Cerebellar cortex (tissue), 1 donor: ENCODE results near the gene EPB41L2.

Experiments used
- DNase-seq: peaks from one replicate; pipeline ENCODE4 v3.0.0-alpha.2; 2015; ENCODE audit warnings: low spot score

Gene EPB41L2

GRCh38 chr6:130908188-130908587, 154.9 kb downstream of the EPB41L2 start:
- no peak for DNase-seq

- DNase-seq = no peak
Observed at GRCh38 chr6:130907687-130908086, 155.4 kb downstream of the EPB41L2 start.

- no peak for DNase-seq
Observed at GRCh38 chr6:130906736-130907381, 156.2 kb downstream of the EPB41L2 start.

GRCh38 chr6:130903602-130904001, 159.4 kb downstream of the EPB41L2 start:
- no peak for DNase-seq

- DNase-seq = no peak
Observed at GRCh38 chr6:130903007-130903406, 160.0 kb downstream of the EPB41L2 start.

GRCh38 chr6:130900913-130901312, 162.1 kb downstream of the EPB41L2 start:
- no peak for DNase-seq

- peak; percentile 46 for DNase-seq
Observed at GRCh38 chr6:130896249-130896648, 166.8 kb downstream of the EPB41L2 start.

GRCh38 chr6:130895516-130895915, 167.5 kb downstream of the EPB41L2 start:
- DNase-seq = no peak

GRCh38 chr6:130893766-130894165, 169.3 kb downstream of the EPB41L2 start:
- DNase-seq = no peak

- no peak for DNase-seq
Observed at GRCh38 chr6:130893277-130893676, 169.8 kb downstream of the EPB41L2 start.

GRCh38 chr6:130890521-130890971, 172.5 kb downstream of the EPB41L2 start:
- no peak for DNase-seq

GRCh38 chr6:130889423-130889822, 173.6 kb downstream of the EPB41L2 start:
- DNase-seq = no peak

GRCh38 chr6:130888246-130888645, 174.8 kb downstream of the EPB41L2 start:
- DNase-seq = no peak

GRCh38 chr6:130886966-130887365, 176.1 kb downstream of the EPB41L2 start:
- DNase-seq = no peak

GRCh38 chr6:130885392-130886192, 177.5 kb downstream of the EPB41L2 start:
- DNase-seq = peak; percentile 88

GRCh38 chr6:130882370-130882769, 180.7 kb downstream of the EPB41L2 start:
- no peak for DNase-seq

- DNase-seq = no peak
Observed at GRCh38 chr6:130879826-130880225, 183.2 kb downstream of the EPB41L2 start.

GRCh38 chr6:130873746-130874145, 189.3 kb downstream of the EPB41L2 start:
- no peak for DNase-seq

GRCh38 chr6:130872250-130873095, 190.6 kb downstream of the EPB41L2 start:
- peak; percentile 62 for DNase-seq

GRCh38 chr6:130870179-130870880, 192.7 kb downstream of the EPB41L2 start:
- DNase-seq = no peak

GRCh38 chr6:130869681-130870080, 193.4 kb downstream of the EPB41L2 start:
- DNase-seq = no peak

GRCh38 chr6:130865793-130866192, 197.3 kb downstream of the EPB41L2 start:
- no peak for DNase-seq
